ENCODE measurements around the gene ZNF415.
"Not testable (repeated sequence)": the region's sequence is repeated elsewhere in the genome, so short reads cannot be mapped to it uniquely, and the experiment has no call there.

Gene ZNF415

GRCh38 chr19:53102206-53102755 lies 30.4 kb downstream of the ZNF415 start:
- DNase-seq = no peak

DNA sequence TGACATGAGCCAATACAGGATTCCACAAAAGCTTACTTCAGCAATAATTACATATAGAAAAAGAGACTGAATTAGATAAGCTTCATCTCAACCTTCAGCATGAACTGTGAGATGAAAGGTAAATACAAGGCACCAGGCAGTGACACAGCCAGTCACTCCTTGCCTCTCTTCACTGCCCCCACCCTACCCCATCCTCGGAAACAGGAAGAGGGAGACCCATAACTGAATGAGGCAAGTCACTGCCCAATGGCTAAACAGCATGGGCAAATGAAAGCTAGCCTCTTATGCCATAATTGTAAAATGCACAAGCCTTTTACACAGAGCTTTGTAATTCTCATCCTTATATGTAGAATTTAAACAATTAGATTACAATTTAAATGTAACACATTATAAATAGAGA lies 31.2 kb downstream of the ZNF415 start:
- no peak for DNase-seq

DNA sequence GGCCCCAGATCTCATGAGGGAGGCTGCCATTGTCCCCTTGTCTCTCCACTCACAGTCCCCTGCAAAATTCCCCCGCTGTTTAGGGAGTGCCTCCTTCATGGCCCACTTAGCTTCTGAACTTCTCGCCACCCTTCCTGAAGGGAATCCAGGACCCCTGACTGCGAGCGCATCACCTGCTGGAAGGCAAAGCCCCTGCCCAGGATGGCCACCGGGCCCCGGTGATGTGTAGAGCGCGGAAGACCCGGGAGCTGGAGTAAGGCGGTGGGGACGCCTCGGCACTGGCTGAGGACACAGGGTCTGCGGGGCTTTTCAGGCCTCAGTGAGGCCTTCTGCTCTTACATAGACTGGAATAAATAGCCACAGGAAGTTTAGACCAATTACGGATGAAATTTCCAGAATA lies 34.1 kb downstream of the ZNF415 start:
- DNase-seq = not testable (repeated sequence)

GRCh38 chr19:53096982-53097690 lies 35.6 kb downstream of the ZNF415 start:
- DNase-seq = not testable (repeated sequence)

GRCh38 chr19:53096579-53096978 lies 36.1 kb downstream of the ZNF415 start:
- not testable (repeated sequence) for DNase-seq

- DNase-seq = no peak
Measured at GRCh38 chr19:53094754-53095575, 37.7 kb downstream of the ZNF415 start.

DNA sequence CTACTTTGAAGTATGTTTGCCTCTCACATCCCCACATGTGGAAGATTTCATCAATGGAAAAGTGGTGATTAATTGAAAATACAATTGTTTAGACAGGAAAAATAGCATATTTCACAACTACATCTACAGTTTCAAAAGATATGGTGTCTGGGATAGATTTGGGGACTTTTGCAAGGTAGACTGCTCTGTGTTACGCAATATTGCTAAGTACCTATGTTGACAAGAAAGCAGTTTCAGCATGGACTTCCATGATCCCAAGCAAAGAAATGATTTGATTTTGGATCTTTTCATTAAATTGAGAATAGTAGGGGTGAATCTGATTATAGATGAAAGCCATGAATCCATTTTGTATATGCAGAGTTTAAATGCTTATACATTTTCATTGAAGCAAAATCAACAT lies 40.0 kb downstream of the ZNF415 start:
- no peak for DNase-seq

GRCh38 chr19:53091413-53092254 lies 41.1 kb downstream of the ZNF415 start:
- no peak for DNase-seq

DNA sequence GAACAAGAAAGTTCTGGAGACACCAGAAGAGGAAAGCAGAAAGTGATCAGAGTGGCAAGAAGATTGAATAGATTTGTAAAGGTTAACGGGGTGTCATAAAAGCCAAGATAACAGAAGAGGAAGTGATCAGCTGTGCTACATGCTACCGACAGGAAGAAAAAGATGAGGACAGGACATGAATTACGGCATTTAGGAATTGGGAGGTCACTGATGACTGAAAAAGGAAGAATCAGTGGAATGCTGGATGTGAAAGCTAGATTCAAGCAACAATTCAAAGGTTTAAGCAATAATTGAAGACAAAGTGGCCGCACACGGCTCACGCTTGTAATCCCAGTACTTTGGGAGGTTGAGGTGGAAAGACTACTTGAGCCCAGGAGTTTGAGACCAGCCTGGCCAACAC lies 44.6 kb downstream of the ZNF415 start:
- DNase-seq = no peak

GRCh38 chr19:53086949-53087348 lies 45.8 kb downstream of the ZNF415 start:
- no peak for DNase-seq

DNA sequence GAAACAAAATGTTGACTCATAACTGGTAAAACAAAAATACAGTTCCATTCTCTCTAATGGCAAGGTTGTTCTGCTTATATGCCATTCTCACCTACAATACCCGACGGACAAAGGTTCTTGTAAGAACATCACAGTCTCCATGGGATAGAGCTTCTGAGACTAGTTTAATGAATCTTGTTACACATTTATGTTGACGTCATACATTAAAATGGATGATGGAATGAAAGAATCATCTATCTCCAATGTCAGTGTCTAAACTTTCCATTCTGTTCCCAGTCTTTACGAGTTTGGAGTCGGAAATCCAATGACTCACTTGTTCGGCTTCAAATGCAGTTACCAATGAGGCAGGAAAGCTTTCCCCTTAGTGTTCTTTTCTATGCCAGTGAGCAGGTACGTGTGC lies 47.2 kb downstream of the ZNF415 start:
- no peak for DNase-seq

- no peak for DNase-seq
Measured at GRCh38 chr19:53082929-53083328, 49.8 kb downstream of the ZNF415 start.

GRCh38 chr19:53079313-53079924 lies 53.3 kb downstream of the ZNF415 start:
- DNase-seq = no peak

- no peak for DNase-seq
Measured at GRCh38 chr19:53078668-53079067, 54.0 kb downstream of the ZNF415 start.

DNA sequence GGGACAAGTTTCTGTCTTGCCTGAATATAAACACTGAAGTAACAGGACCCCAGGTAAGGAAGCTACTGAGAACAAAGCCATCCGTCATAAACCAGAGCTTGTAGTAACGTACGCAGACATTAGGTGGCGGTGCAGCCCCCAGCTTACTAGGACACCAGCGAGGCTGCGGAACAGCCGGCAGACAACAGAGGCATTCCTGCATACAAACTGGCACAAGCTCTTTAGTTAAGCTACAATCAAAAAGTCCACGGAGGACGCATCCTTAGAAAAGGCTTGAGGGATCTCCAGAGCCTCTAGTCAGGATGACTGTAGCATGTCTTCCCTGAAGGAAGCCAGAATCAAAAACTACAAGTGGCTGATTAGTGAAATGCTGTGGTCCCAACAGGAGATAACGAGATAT lies 55.7 kb downstream of the ZNF415 start:
- no peak for DNase-seq

- DNase-seq = no peak
Measured at GRCh38 chr19:53068834-53069233, 63.9 kb downstream of the ZNF415 start.

DNA sequence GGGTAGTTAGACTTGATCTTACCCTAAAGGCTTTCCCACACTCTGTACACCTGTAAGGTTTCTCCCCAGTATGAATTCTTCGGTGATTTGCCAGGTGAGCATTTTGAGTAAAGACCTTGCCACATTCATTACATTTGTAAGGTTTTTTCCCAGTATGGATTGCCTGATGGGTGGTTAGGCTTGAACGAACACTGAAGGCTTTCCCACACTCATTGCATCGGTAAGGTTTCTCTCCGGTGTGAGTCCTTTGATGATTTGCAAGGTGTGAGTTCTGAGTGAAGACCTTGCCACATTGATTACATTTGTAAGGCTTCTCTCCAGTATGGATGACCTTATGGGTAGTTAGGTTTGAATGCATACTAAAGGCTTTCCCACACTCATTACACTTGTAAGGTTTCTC lies 64.5 kb downstream of the ZNF415 start:
- DNase-seq = no peak

- no peak for DNase-seq
Measured at GRCh38 chr19:53057904-53058580, 74.7 kb downstream of the ZNF415 start.

Data from NCI-H1417 treated with DMSO at 0.1 percent for 48 hours (cell line).